Ammon's horn (tissue), 1 donor: ENCODE data around the gene TRIM8.
A peak's percentile ranks its signal among the peaks of the same experiment; 100 is the strongest.
"Not testable (repeated sequence)": the region's sequence is repeated elsewhere in the genome, so short reads cannot be mapped to it uniquely, and the experiment has no call there.

ENCODE experiments used
- DNase-seq: peaks from one replicate; pipeline ENCODE4 v3.0.0-alpha.2; 2016; ENCODE audit warnings: low spot score

The TRIM8 gene

GRCh38 chr10:102650655-102651454 lies 6.6 kb downstream of the TRIM8 start:
- peak; percentile 29 for DNase-seq

GRCh38 chr10:102651455-102652169 lies 7.3 kb downstream of the TRIM8 start:
- DNase-seq: no peak

GRCh38 chr10:102652170-102652916 lies 8.1 kb downstream of the TRIM8 start:
- no peak for DNase-seq

- DNase-seq: no peak
Measured at GRCh38 chr10:102653060-102653459, 8.8 kb downstream of the TRIM8 start.

- DNase-seq: no peak
Measured at GRCh38 chr10:102654566-102654965, 10.3 kb downstream of the TRIM8 start.

GRCh38 chr10:102654969-102655368 lies 10.7 kb downstream of the TRIM8 start:
- no peak for DNase-seq

- DNase-seq: no peak
Measured at GRCh38 chr10:102656026-102656425, 11.7 kb downstream of the TRIM8 start.

GRCh38 chr10:102656791-102657371 lies 12.6 kb downstream of the TRIM8 start:
- no peak for DNase-seq

- DNase-seq: no peak
Measured at GRCh38 chr10:102657451-102657850, 13.2 kb downstream of the TRIM8 start.

GRCh38 chr10:102657984-102658724 lies 13.9 kb downstream of the TRIM8 start:
- no peak for DNase-seq

- DNase-seq: no peak
Measured at GRCh38 chr10:102658802-102659201, 14.5 kb downstream of the TRIM8 start.

- peak; percentile 69 for DNase-seq
Measured at GRCh38 chr10:102660888-102661657, 16.8 kb downstream of the TRIM8 start.

GRCh38 chr10:102661658-102662028 lies 17.4 kb downstream of the TRIM8 start:
- no peak for DNase-seq

GRCh38 chr10:102665904-102666509 lies 21.7 kb downstream of the TRIM8 start:
- no peak for DNase-seq

- DNase-seq: not testable (repeated sequence)
Measured at GRCh38 chr10:102667411-102667810, 23.1 kb downstream of the TRIM8 start.

GRCh38 chr10:102668326-102669107 lies 24.2 kb downstream of the TRIM8 start:
- peak; percentile 31 for DNase-seq

- DNase-seq: peak; percentile 48
Measured at GRCh38 chr10:102669206-102670064, 25.2 kb downstream of the TRIM8 start.

GRCh38 chr10:102670065-102670670 lies 25.9 kb downstream of the TRIM8 start:
- no peak for DNase-seq
